H1 (cell line): Measurements from ENCODE around the gene DGKZ. TPM values are rescaled to one million over a fixed set of nuclear protein-coding genes. Genes with fewer than 3 reads are reported as not detected.

Experiments used
- BACH1 ChIP-seq: IDR thresholded peaks from 2 replicates; pipeline ENCODE4 v1.6.1; 2012; ENCODE audit warnings: low read length, improper control_type of control experiment
- BRCA1 ChIP-seq: IDR thresholded peaks from 2 replicates; pipeline ENCODE4 v1.6.1; 2012; ENCODE audit warnings: low read depth, low read length, improper control_type of control experiment
- CBX8 ChIP-seq: fragments of 300-800, 300-1000 bp; sonication (generic); IDR thresholded peaks from 2 replicates; pipeline ENCODE4 v1.7.1; 2016; ENCODE audit warnings: low read depth, low read length, borderline replicate concordance
- EZH2 ChIP-seq: fragments of 200-600 bp; sonication (generic); IDR thresholded peaks from 2 replicates; pipeline ENCODE4 v1.7.1; 2012; ENCODE audit warnings: low read depth, mild to moderate bottlenecking, moderate library complexity, low read length, inconsistent platforms; ENCODE audit not compliant: severe bottlenecking
- KDM4A ChIP-seq: IDR thresholded peaks from one replicate; pipeline ENCODE4 v1.7.1; 2012; ENCODE audit warnings: low read depth, mild to moderate bottlenecking, moderate library complexity, low read length, inconsistent platforms; ENCODE audit not compliant: severe bottlenecking
- NRF1 ChIP-seq: IDR thresholded peaks from 2 replicates; pipeline ENCODE4 v1.6.1; 2011; ENCODE audit warnings: mild to moderate bottlenecking, low read depth, low read length, improper control_type of control experiment
- SAP30 ChIP-seq: fragments of 300-600 bp; sonication (generic); IDR thresholded peaks from 2 replicates; pipeline ENCODE4 v1.7.1; 2012; ENCODE audit warnings: low read length, moderate library complexity, mild to moderate bottlenecking, inconsistent platforms; ENCODE audit not compliant: insufficient read depth, insufficient replicate concordance
- SIX5 ChIP-seq: IDR thresholded peaks from 2 replicates; pipeline ENCODE4 v1.6.1; 2011; ENCODE audit warnings: mild to moderate bottlenecking, low read depth, low read length
- TCF12 ChIP-seq: IDR thresholded peaks from 2 replicates; pipeline ENCODE4 v1.6.1; 2011; ENCODE audit warnings: low read depth, mild to moderate bottlenecking, low read length
- polyA plus RNA-seq, 7 experiments: library from polyadenylated mRNA; depleted of rRNA in 3 of 7; stranded (reverse) in 5 of 7; unstranded in 2 of 7; fragments of >200 nt in 5 of 7; fragments of 200-250 nt in 2 of 7; gene quantifications; 1 replicate in 5 of 7; 2 replicates in 1 of 7; 4 replicates in 1 of 7; pipeline versions ENCODE4 v1.2.1 to v1.2.3, GENCODE V29; 2011 to 2013; ENCODE audit warnings: missing spikeins in 2 of 7, mixed read lengths in 2 of 7
- total RNA-seq: library from RNA; stranded (reverse); fragmentation: NEBNext Ultra II Directional; extraction: Animal tissue kit (Norgen Biotek cat#: 25700); gene quantifications from 2 replicates; pipeline ENCODE4 v1.2.1, GENCODE V29; 2021
- TF ChIP-seq, protein P1 (sequence below), 3 experiments: IDR thresholded peaks; 1 replicate in 2 of 3; 2 replicates in 1 of 3; pipeline versions ENCODE4 v1.5.1 to v1.6.1; 2011; ENCODE audit warnings: low read length in 3 of 3, mild to moderate bottlenecking in 3 of 3, inconsistent platforms in 2 of 3, low read depth in 1 of 3, moderate library complexity in 1 of 3; ENCODE audit not compliant: insufficient read depth in 1 of 3; ENCODE audit errors: control extremely low read depth in 1 of 3

DGKZ gene
- total and polyA plus RNA-seq, 2 of the 8 experiments (the other 6 are each of a cell fraction or from before 2014, with no cell fraction given): 84.4 to 184 TPM

DNA sequence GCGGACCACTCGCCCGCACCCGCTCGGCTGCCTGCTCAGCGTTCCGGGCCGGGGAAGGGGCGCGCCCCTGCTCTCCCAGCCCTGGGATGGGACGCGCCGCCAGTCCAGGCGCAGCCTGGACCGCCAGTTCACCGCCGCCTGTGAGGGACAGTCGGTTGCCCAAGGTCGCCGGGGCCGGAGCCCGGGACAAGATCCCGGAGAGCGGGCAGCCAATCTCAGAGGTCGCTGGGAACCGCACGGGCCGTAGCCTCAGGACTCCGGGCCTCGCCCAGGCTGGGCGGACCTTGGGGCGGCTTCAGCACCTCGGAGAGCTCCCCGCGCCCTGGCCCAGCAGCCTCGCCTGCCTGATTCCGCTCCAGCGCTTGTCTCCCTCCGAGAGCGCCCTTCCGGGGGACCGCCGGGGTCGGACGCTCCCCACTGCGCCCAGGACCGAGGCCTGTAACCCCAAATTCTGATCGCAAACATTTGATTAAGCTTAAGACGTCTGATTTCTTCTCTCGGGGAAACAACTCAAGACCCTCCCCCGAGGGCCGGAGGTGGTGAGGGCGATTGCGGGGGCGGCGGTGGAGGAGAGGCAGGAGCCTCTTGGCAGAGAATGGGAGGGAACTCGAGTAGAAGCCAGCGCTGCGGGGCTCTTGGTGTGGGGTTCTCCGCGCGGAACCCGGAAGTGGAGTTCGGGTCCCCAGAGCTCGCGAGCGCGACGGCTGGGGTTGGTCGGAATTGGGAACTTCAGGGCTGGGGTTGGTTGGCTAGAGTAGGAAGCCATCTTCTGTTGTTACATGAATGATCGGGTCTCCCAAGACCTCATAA, 45.4 kb downstream of the DGKZ start (continued):
- TF ChIP-seq, protein P1, sequence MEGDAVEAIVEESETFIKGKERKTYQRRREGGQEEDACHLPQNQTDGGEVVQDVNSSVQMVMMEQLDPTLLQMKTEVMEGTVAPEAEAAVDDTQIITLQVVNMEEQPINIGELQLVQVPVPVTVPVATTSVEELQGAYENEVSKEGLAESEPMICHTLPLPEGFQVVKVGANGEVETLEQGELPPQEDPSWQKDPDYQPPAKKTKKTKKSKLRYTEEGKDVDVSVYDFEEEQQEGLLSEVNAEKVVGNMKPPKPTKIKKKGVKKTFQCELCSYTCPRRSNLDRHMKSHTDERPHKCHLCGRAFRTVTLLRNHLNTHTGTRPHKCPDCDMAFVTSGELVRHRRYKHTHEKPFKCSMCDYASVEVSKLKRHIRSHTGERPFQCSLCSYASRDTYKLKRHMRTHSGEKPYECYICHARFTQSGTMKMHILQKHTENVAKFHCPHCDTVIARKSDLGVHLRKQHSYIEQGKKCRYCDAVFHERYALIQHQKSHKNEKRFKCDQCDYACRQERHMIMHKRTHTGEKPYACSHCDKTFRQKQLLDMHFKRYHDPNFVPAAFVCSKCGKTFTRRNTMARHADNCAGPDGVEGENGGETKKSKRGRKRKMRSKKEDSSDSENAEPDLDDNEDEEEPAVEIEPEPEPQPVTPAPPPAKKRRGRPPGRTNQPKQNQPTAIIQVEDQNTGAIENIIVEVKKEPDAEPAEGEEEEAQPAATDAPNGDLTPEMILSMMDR (IDR thresholded peaks at IDR 0.05; ENCODE audit: control extremely low read depth in 1 of 3, insufficient read depth in 1 of 3, low read depth in 1 of 3, low read length in 3 of 3): 0 out of 4 replicates have a peak, but pooled peaks of 1 of the 3 experiments have one; percentile 3
- TF ChIP-seq EZH2 (no peak), BRCA1 (no peak), BACH1 (no peak), KDM4A (peak; percentile 64), TCF12 (no peak), SAP30 (peak; percentile 26), NRF1 (no peak), SIX5 (no peak), CBX8 (no peak)
